ENCODE measurements around the gene ADGRD1.

DNA sequence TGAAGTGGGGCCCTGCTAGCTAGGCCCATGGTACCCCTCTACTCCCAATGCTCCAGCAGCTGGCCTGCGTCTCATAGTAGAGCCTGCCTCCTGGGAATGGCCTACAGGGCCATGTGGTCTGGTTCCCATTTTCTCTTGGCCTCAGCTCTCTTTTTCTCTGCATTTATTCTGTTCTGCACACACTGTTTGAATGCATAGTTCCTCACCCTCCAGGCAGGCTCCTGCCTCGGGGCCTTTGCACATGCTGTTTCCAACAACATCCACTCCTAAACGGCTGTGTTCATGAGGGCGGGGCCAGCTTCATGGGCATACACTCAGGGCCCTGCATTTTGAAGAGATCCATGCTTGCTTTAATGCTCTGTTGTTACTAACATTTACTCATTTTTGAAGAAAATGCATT lies 204.0 kb downstream of the ADGRD1 start:
- TF ChIP-seq CTCF (IDR thresholded peaks at IDR 0.05) = no peak
- no peak for TF ChIP-seq POLR2AphosphoS5 (IDR thresholded peaks at IDR 0.05)
- no peak for TF ChIP-seq POLR2A (IDR thresholded peaks at IDR 0.05; ENCODE audit: low read depth)
- TF ChIP-seq EP300 (IDR thresholded peaks at IDR 0.05) = no peak

All from esophagus muscularis mucosa (tissue), 4 donors.